Mesodermal cell (in vitro differentiated cells): ENCODE data around the gene EIF2B5.
"Not testable (repeated sequence)": the region's sequence is repeated elsewhere in the genome, so short reads cannot be mapped to it uniquely, and the experiment has no call there.

Experiments
- H3K27ac ChIP-seq: 2 replicates; pipeline ENCODE4 v1.7.0; 2013; ENCODE audit warnings: mild to moderate bottlenecking, low read depth, low read length, moderate library complexity; ENCODE audit not compliant: severe bottlenecking
- H3K36me3 ChIP-seq: 2 replicates; pipeline ENCODE4 v1.7.1; 2013; ENCODE audit warnings: mild to moderate bottlenecking, low read length, moderate library complexity; ENCODE audit not compliant: control insufficient read depth, insufficient read depth
- H3K4me1 ChIP-seq: one replicate; pipeline ENCODE4 v1.7.1; 2013; ENCODE audit warnings: mild to moderate bottlenecking, low read length; ENCODE audit not compliant: insufficient read depth, control insufficient read depth, poor library complexity, severe bottlenecking
- H3K4me3 ChIP-seq: 2 replicates; pipeline ENCODE4 v1.7.0; 2013; ENCODE audit warnings: low read length, control low read depth, mild to moderate bottlenecking; ENCODE audit not compliant: insufficient read depth, poor library complexity, severe bottlenecking; ENCODE audit errors: extremely low read depth
- H3K9me3 ChIP-seq: 2 replicates; pipeline ENCODE4 v1.7.1; 2013; ENCODE audit warnings: mild to moderate bottlenecking, low read length, moderate library complexity; ENCODE audit not compliant: control insufficient read depth
- WGBS, 2 experiments: methylation state at CpG; one replicate each; pipeline ENCODE4 v1.1.5; 2013; ENCODE audit warnings: missing lambda C conversion rate in 2 of 2; ENCODE audit not compliant: insufficient coverage in 2 of 2; 5-methylcytosine and 5-hydroxymethylcytosine counted together

Gene EIF2B5

GRCh38 chr3:184162571-184163070 is 27.5 kb downstream of the EIF2B5 start:
- not testable (repeated sequence) for H3K9me3 ChIP-seq, H3K4me3 ChIP-seq, H3K27ac ChIP-seq
- peaks cover 80% of the 10 kb centered on the region for H3K36me3 ChIP-seq
- H3K4me1 ChIP-seq, result peaks cover 13% of the 10 kb centered on the region
- 93 to 100% methylated on average over 5 to 6 of the region's 8 CpGs for WGBS, 2 experiments

- H3K9me3 ChIP-seq, result no peaks in the 10 kb centered on the region
- peaks cover 83% of the 10 kb centered on the region for H3K36me3 ChIP-seq
- no peak overlapping the region for H3K4me3 ChIP-seq
- peaks cover 3% of the 10 kb centered on the region for H3K4me1 ChIP-seq
- 95 to 98% methylated on average over 6 to 15 of the region's 16 CpGs for WGBS, 2 experiments
- no peak overlapping the region for H3K27ac ChIP-seq
Observed at GRCh38 chr3:184164648-184165330, 29.6 kb downstream of the EIF2B5 start.

- Histone ChIP-seq H3K36me3 (peaks cover 87% of the 10 kb centered on the region), H3K4me1 (peaks cover 5% of the 10 kb centered on the region), H3K9me3 (no peaks in the 10 kb centered on the region), H3K4me3 (no peak overlapping the region), H3K27ac (no peak overlapping the region)
- WGBS, 2 experiments, result 92% methylated on average over 2 of the region's 3 CpGs; no CpG with 5 or more reads in 1 of the 2 experiments
Observed at GRCh38 chr3:184165543-184165942, 30.4 kb downstream of the EIF2B5 start.

- H3K9me3 ChIP-seq, result no peaks in the 10 kb centered on the region
- no peak overlapping the region for H3K27ac ChIP-seq
- peaks cover 93% of the 10 kb centered on the region for H3K36me3 ChIP-seq
- peaks cover 11% of the 10 kb centered on the region for H3K4me1 ChIP-seq
- 98 to 100% methylated on average over 2 to 5 of the region's 6 CpGs for WGBS, 2 experiments
- H3K4me3 ChIP-seq, result no peak overlapping the region
Observed at GRCh38 chr3:184166671-184167070, 31.5 kb downstream of the EIF2B5 start.

GRCh38 chr3:184167786-184168185 is 32.6 kb downstream of the EIF2B5 start:
- WGBS, 2 experiments, result 93 to 95% methylated on average over 4 to 8 of the region's 8 CpGs
- H3K4me3 ChIP-seq, result no peak overlapping the region
- H3K9me3 ChIP-seq, result no peaks in the 10 kb centered on the region
- no peak overlapping the region for H3K27ac ChIP-seq
- peaks cover 95% of the 10 kb centered on the region for H3K36me3 ChIP-seq
- peaks cover 20% of the 10 kb centered on the region for H3K4me1 ChIP-seq

GRCh38 chr3:184168363-184169120 is 33.4 kb downstream of the EIF2B5 start:
- Histone ChIP-seq H3K27ac (no peak overlapping the region), H3K4me3 (no peak overlapping the region), H3K36me3 (peaks cover 97% of the 10 kb centered on the region), H3K9me3 (no peaks in the 10 kb centered on the region), H3K4me1 (peaks cover 24% of the 10 kb centered on the region)
- 88 to 95% methylated on average over 5 to 7 of the region's 9 CpGs for WGBS, 2 experiments

GRCh38 chr3:184169896-184170875 is 35.0 kb downstream of the EIF2B5 start:
- peaks cover 26% of the 10 kb centered on the region for H3K4me1 ChIP-seq
- 96 to 97% methylated on average over 37 to 44 of the region's 66 CpGs for WGBS, 2 experiments
- no peaks in the 10 kb centered on the region for H3K9me3 ChIP-seq
- H3K27ac ChIP-seq, result no peak overlapping the region
- H3K4me3 ChIP-seq, result no peak overlapping the region
- H3K36me3 ChIP-seq, result peaks cover 86% of the 10 kb centered on the region

GRCh38 chr3:184171562-184171961 is 36.4 kb downstream of the EIF2B5 start:
- 83 to 86% methylated on average over 6 to 9 of the region's 9 CpGs for WGBS, 2 experiments
- H3K4me3 ChIP-seq, result no peak overlapping the region
- H3K4me1 ChIP-seq, result peaks cover 26% of the 10 kb centered on the region
- H3K36me3 ChIP-seq, result peaks cover 75% of the 10 kb centered on the region
- no peaks in the 10 kb centered on the region for H3K9me3 ChIP-seq
- peak overlapping the region; percentile 29 for H3K27ac ChIP-seq

- no peaks in the 10 kb centered on the region for H3K9me3 ChIP-seq
- peak overlapping the region; percentile 25 for H3K27ac ChIP-seq
- peaks cover 32% of the 10 kb centered on the region for H3K4me1 ChIP-seq
- 94 to 95% methylated on average over 4 to 5 of the region's 5 CpGs for WGBS, 2 experiments
- H3K36me3 ChIP-seq, result peaks cover 71% of the 10 kb centered on the region
- no peak overlapping the region for H3K4me3 ChIP-seq
Observed at GRCh38 chr3:184172681-184173373, 37.7 kb downstream of the EIF2B5 start.

- Histone ChIP-seq H3K27ac (peak overlapping the region; percentile 55), H3K4me3 (no peak overlapping the region), H3K9me3 (no peaks in the 10 kb centered on the region), H3K36me3 (peaks cover 71% of the 10 kb centered on the region), H3K4me1 (peaks cover 37% of the 10 kb centered on the region)
- 80% methylated on average over 1 of the region's 2 CpGs; no CpG with 5 or more reads in 1 of the 2 experiments for WGBS, 2 experiments
Observed at GRCh38 chr3:184173374-184173722, 38.2 kb downstream of the EIF2B5 start.
